Measurements from ENCODE around the gene DOCK2. TPM values are rescaled to one million over a fixed set of nuclear protein-coding genes. Genes with fewer than 3 reads are reported as not detected.

DOCK2 gene
- polyA plus RNA-seq, 3 donors, result 57.5 to 178 (median 115) TPM

DNA sequence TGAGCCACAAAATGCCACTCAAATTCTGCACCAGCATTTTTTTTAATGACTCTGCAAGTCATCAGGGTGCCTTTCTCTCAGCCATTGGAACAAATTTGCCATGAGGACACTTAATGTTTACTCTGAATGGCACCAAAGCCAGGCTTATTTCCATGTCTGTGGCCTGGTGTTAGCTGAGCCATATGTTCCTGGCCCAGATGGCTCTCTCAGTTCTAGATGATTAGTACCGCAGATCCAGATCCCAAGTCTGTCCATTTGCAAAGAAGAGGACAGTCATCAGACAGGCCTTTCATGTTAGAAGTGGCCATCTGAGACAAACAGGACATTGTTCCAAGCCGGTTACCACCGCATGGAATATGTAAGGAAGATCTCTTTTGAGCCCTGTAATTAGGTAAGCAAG is 272.9 kb downstream of the DOCK2 start:
- no peaks in the 10 kb centered on the region for H3K9me3 ChIP-seq (replicated peaks in 1 of 2; ENCODE audit: control insufficient read depth in 1 of 2, insufficient read depth in 1 of 2, low read length in 2 of 2)
- no peak for DNase-seq
- intact Hi-C loops (cut with micrococcal nuclease), result no loop called here
- H3K4me3 ChIP-seq (replicated peaks in 1 of 3; ENCODE audit: low read depth in 2 of 3, low read length in 3 of 3), result no peak overlapping the region
- WGBS (ENCODE audit: insufficient coverage), result 83% methylated on average over 3 of the region's 3 CpGs
- H3K27me3 Mint-ChIP-seq (ENCODE audit: low read depth in 3 of 3), result no peaks in the 10 kb centered on the region
- H3K4me2 ChIP-seq (replicated peaks; ENCODE audit: extremely low read depth, low read length, poor library complexity, severe bottlenecking), result no peak overlapping the region
- H3K4me1 ChIP-seq (ENCODE audit: control insufficient read depth in 1 of 2, insufficient read depth in 2 of 2, low read length in 2 of 2), result no peaks in the 10 kb centered on the region
- no peaks in the 10 kb centered on the region for H3K27me3 ChIP-seq (ENCODE audit: control insufficient read depth in 2 of 2, insufficient read depth in 2 of 2, low read length in 2 of 2)
- H4K20me1 ChIP-seq (ENCODE audit: insufficient read depth, low read length), result peaks cover 100% of the 10 kb centered on the region
- H3K27ac Mint-ChIP-seq, result peak overlapping the region in 1 of 7 donors; percentile 17
- H3K27ac ChIP-seq (ENCODE audit: low read depth in 1 of 2, low read length in 2 of 2), result peak overlapping the region in 1 of 2 donors; percentile 7
- TF ChIP-seq, protein P1, sequence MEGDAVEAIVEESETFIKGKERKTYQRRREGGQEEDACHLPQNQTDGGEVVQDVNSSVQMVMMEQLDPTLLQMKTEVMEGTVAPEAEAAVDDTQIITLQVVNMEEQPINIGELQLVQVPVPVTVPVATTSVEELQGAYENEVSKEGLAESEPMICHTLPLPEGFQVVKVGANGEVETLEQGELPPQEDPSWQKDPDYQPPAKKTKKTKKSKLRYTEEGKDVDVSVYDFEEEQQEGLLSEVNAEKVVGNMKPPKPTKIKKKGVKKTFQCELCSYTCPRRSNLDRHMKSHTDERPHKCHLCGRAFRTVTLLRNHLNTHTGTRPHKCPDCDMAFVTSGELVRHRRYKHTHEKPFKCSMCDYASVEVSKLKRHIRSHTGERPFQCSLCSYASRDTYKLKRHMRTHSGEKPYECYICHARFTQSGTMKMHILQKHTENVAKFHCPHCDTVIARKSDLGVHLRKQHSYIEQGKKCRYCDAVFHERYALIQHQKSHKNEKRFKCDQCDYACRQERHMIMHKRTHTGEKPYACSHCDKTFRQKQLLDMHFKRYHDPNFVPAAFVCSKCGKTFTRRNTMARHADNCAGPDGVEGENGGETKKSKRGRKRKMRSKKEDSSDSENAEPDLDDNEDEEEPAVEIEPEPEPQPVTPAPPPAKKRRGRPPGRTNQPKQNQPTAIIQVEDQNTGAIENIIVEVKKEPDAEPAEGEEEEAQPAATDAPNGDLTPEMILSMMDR (IDR thresholded peaks at IDR 0.05), result no peak
- H3K36me3 Mint-ChIP-seq, result peaks cover 26 to 48% of the 10 kb centered on the region in 2 donors
- peaks cover 14 to 61% of the 10 kb centered on the region in 2 donors for H3K36me3 ChIP-seq (replicated peaks in 1 of 2; ENCODE audit: control insufficient read depth in 1 of 2, insufficient read depth in 2 of 2, low read length in 2 of 2)
- H3K9ac ChIP-seq (ENCODE audit: insufficient read depth, low read length, poor library complexity, severe bottlenecking), result no peak overlapping the region
- H3K9me3 Mint-ChIP-seq, result no peaks in the 10 kb centered on the region
- peaks cover 4% of the 10 kb centered on the region for H3K4me1 Mint-ChIP-seq
- H2AFZ ChIP-seq (ENCODE audit: insufficient read depth, low read depth, low read length, poor library complexity, severe bottlenecking), result no peak overlapping the region
- H3K4me3 Mint-ChIP-seq, result no peak overlapping the region
- H3K79me2 ChIP-seq (ENCODE audit: insufficient read depth, low read length), result peaks cover 11% of the 10 kb centered on the region

DNA sequence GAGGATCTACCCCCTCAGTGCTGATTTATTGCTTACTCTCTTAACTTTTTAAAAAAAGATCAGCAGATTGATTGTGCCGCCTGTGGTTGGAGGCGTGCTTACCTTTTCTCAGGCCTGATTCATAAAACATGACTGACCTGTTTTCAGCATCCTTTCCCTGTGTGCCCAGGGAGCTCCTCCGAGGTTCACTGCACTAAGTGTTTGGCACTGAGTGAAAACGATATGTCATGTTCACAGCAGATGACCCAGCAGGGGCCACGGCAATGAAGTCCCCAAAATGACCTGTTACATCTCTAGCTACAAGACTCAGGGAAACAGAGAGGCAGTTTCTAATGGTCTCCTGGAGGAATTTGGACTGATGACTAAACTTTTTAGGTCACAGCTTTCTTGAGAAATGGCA is 273.3 kb downstream of the DOCK2 start:
- peaks cover 14 to 64% of the 10 kb centered on the region in 2 donors for H3K36me3 ChIP-seq (replicated peaks in 1 of 2; ENCODE audit: control insufficient read depth in 1 of 2, insufficient read depth in 2 of 2, low read length in 2 of 2)
- peaks cover 100% of the 10 kb centered on the region for H4K20me1 ChIP-seq (ENCODE audit: insufficient read depth, low read length)
- H3K4me2 ChIP-seq (replicated peaks; ENCODE audit: extremely low read depth, low read length, poor library complexity, severe bottlenecking), result no peak overlapping the region
- H3K4me3 ChIP-seq (replicated peaks in 1 of 3; ENCODE audit: low read depth in 2 of 3, low read length in 3 of 3), result no peak overlapping the region
- H3K27ac ChIP-seq (ENCODE audit: low read depth in 1 of 2, low read length in 2 of 2), result no peak overlapping the region
- Mint-ChIP-seq H3K4me1 (peaks cover 4% of the 10 kb centered on the region), H3K36me3 (peaks cover 27 to 50% of the 10 kb centered on the region in 2 donors), H3K4me3 (no peak overlapping the region), H3K9me3 (no peaks in the 10 kb centered on the region), H3K27me3 (ENCODE audit: low read depth in 3 of 3) (no peaks in the 10 kb centered on the region), H3K27ac (peak overlapping the region in 3 of 7 donors; percentile 8 to 41 (median 33))
- TF ChIP-seq, protein P1 (IDR thresholded peaks at IDR 0.05), result no peak
- no peaks in the 10 kb centered on the region for H3K4me1 ChIP-seq (ENCODE audit: control insufficient read depth in 1 of 2, insufficient read depth in 2 of 2, low read length in 2 of 2)
- 100% methylated on average over 4 of the region's 5 CpGs for WGBS (ENCODE audit: insufficient coverage)
- no peaks in the 10 kb centered on the region for H3K9me3 ChIP-seq (replicated peaks in 1 of 2; ENCODE audit: control insufficient read depth in 1 of 2, insufficient read depth in 1 of 2, low read length in 2 of 2)
- H3K79me2 ChIP-seq (ENCODE audit: insufficient read depth, low read length), result peaks cover 11% of the 10 kb centered on the region
- intact Hi-C loops (cut with micrococcal nuclease), result no loop called here
- no peak overlapping the region for H2AFZ ChIP-seq (ENCODE audit: insufficient read depth, low read depth, low read length, poor library complexity, severe bottlenecking)
- H3K9ac ChIP-seq (ENCODE audit: insufficient read depth, low read length, poor library complexity, severe bottlenecking), result no peak overlapping the region
- H3K27me3 ChIP-seq (ENCODE audit: control insufficient read depth in 2 of 2, insufficient read depth in 2 of 2, low read length in 2 of 2), result no peaks in the 10 kb centered on the region
- DNase-seq, result no peak

Data from CD14-positive monocyte (primary cell).